HCT116 (cell line): ENCODE measurements around the gene PSMD2.

ENCODE experiments used
- TCF7L2 ChIP-seq: IDR thresholded peaks from 2 replicates; pipeline ENCODE4 v1.7.0; 2011; ENCODE audit warnings: borderline replicate concordance, inconsistent platforms; ENCODE audit not compliant: insufficient read depth, insufficient read length; ENCODE audit errors: extremely low read depth
- ZNF274 ChIP-seq: fragments of 200-500 bp; sonication (Bioruptor generic); IDR thresholded peaks from 2 replicates; pipeline ENCODE4 v1.6.1; 2014; ENCODE audit warnings: mild to moderate bottlenecking, low read depth, low read length, inconsistent platforms
- TF ChIP-seq, protein P1 (sequence below), 3 experiments: fragments of 200-600 bp in 1 of 3; sonication (generic) in 1 of 3; IDR thresholded peaks in 2 of 3; conservative IDR thresholded peaks in 1 of 3; 2 replicates each; pipeline ENCODE4 v1.5.1; 2012 to 2017; ENCODE audit warnings: low read depth in 2 of 3, low read length in 2 of 3, antibody characterized with exemption in 1 of 3, borderline replicate concordance in 1 of 3, control low read depth in 1 of 3, mild to moderate bottlenecking in 1 of 3, mixed read lengths in 1 of 3, mixed run types in 1 of 3, moderate library complexity in 1 of 3; ENCODE audit not compliant: insufficient read depth in 1 of 3
- TF ChIP-seq, protein P2 (sequence below): IDR thresholded peaks from 2 replicates; pipeline ENCODE4 v1.6.1; 2012; ENCODE audit warnings: low read depth

DNA sequence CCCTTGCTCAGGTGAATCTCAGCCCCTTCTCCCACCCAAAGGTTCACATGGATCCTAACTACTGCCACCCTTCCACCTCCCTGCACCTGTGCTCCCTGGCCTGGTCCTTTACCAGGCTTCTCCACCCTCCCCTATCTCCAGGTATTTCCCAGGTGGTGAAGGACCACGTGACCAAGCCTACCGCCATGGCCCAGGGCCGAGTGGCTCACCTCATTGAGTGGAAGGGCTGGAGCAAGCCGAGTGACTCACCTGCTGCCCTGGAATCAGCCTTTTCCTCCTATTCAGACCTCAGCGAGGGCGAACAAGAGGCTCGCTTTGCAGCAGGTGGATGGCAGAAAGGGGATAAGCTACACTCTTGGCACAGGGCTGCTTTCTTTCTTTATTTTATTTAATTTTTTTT is 42.9 kb downstream of the PSMD2 start:
- TF ChIP-seq ZNF274 (no peak), TCF7L2 (no peak)
- TF ChIP-seq, protein P1, sequence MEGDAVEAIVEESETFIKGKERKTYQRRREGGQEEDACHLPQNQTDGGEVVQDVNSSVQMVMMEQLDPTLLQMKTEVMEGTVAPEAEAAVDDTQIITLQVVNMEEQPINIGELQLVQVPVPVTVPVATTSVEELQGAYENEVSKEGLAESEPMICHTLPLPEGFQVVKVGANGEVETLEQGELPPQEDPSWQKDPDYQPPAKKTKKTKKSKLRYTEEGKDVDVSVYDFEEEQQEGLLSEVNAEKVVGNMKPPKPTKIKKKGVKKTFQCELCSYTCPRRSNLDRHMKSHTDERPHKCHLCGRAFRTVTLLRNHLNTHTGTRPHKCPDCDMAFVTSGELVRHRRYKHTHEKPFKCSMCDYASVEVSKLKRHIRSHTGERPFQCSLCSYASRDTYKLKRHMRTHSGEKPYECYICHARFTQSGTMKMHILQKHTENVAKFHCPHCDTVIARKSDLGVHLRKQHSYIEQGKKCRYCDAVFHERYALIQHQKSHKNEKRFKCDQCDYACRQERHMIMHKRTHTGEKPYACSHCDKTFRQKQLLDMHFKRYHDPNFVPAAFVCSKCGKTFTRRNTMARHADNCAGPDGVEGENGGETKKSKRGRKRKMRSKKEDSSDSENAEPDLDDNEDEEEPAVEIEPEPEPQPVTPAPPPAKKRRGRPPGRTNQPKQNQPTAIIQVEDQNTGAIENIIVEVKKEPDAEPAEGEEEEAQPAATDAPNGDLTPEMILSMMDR (IDR thresholded peaks at IDR 0.05 in 2 of 3, conservative IDR thresholded peaks at IDR 0.05 in 1 of 3; ENCODE audit: borderline replicate concordance in 1 of 3, insufficient read depth in 1 of 3, low read depth in 2 of 3, low read length in 2 of 3) = no peak
- TF ChIP-seq, protein P2, sequence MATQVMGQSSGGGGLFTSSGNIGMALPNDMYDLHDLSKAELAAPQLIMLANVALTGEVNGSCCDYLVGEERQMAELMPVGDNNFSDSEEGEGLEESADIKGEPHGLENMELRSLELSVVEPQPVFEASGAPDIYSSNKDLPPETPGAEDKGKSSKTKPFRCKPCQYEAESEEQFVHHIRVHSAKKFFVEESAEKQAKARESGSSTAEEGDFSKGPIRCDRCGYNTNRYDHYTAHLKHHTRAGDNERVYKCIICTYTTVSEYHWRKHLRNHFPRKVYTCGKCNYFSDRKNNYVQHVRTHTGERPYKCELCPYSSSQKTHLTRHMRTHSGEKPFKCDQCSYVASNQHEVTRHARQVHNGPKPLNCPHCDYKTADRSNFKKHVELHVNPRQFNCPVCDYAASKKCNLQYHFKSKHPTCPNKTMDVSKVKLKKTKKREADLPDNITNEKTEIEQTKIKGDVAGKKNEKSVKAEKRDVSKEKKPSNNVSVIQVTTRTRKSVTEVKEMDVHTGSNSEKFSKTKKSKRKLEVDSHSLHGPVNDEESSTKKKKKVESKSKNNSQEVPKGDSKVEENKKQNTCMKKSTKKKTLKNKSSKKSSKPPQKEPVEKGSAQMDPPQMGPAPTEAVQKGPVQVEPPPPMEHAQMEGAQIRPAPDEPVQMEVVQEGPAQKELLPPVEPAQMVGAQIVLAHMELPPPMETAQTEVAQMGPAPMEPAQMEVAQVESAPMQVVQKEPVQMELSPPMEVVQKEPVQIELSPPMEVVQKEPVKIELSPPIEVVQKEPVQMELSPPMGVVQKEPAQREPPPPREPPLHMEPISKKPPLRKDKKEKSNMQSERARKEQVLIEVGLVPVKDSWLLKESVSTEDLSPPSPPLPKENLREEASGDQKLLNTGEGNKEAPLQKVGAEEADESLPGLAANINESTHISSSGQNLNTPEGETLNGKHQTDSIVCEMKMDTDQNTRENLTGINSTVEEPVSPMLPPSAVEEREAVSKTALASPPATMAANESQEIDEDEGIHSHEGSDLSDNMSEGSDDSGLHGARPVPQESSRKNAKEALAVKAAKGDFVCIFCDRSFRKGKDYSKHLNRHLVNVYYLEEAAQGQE = no peak
